Measurements from ENCODE around the gene CD47. TPM values are rescaled to one million over a fixed set of nuclear protein-coding genes. Genes with fewer than 3 reads are reported as not detected.
A peak's percentile ranks its signal among the peaks of the same experiment; 100 is the strongest.

CD47 gene
- total RNA-seq, 1 experiment from 2014 or later = 16.3 TPM

GRCh38 chr3:108042300-108042699 is 48.5 kb downstream of the CD47 start:
- Mint-ChIP-seq H3K4me1 (peaks cover 12% of the 10 kb centered on the region), H3K9me3 (no peaks in the 10 kb centered on the region), H3K27me3 (ENCODE audit: low read depth) (no peaks in the 10 kb centered on the region), H3K4me3 (no peak overlapping the region), H3K36me3 (no peaks in the 10 kb centered on the region), H3K27ac (peak overlapping the region; percentile 24; the same call in 1 of the 2 replicates)
- ATAC-seq (no peak), DNase-seq (ENCODE audit: low spot score) (no peak)
- TF ChIP-seq NFATC4 (CRISPR knock-in tag; IDR thresholded peaks at IDR 0.05) = no peak
- TF ChIP-seq CREB1 (CRISPR knock-in tag; IDR thresholded peaks at IDR 0.05) = no peak
- TF ChIP-seq, protein P1, sequence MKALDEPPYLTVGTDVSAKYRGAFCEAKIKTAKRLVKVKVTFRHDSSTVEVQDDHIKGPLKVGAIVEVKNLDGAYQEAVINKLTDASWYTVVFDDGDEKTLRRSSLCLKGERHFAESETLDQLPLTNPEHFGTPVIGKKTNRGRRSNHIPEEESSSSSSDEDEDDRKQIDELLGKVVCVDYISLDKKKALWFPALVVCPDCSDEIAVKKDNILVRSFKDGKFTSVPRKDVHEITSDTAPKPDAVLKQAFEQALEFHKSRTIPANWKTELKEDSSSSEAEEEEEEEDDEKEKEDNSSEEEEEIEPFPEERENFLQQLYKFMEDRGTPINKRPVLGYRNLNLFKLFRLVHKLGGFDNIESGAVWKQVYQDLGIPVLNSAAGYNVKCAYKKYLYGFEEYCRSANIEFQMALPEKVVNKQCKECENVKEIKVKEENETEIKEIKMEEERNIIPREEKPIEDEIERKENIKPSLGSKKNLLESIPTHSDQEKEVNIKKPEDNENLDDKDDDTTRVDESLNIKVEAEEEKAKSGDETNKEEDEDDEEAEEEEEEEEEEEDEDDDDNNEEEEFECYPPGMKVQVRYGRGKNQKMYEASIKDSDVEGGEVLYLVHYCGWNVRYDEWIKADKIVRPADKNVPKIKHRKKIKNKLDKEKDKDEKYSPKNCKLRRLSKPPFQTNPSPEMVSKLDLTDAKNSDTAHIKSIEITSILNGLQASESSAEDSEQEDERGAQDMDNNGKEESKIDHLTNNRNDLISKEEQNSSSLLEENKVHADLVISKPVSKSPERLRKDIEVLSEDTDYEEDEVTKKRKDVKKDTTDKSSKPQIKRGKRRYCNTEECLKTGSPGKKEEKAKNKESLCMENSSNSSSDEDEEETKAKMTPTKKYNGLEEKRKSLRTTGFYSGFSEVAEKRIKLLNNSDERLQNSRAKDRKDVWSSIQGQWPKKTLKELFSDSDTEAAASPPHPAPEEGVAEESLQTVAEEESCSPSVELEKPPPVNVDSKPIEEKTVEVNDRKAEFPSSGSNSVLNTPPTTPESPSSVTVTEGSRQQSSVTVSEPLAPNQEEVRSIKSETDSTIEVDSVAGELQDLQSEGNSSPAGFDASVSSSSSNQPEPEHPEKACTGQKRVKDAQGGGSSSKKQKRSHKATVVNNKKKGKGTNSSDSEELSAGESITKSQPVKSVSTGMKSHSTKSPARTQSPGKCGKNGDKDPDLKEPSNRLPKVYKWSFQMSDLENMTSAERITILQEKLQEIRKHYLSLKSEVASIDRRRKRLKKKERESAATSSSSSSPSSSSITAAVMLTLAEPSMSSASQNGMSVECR (CRISPR knock-in tag; IDR thresholded peaks at IDR 0.05; ENCODE audit: borderline replicate concordance) = no peak
- TF ChIP-seq, protein P2, sequence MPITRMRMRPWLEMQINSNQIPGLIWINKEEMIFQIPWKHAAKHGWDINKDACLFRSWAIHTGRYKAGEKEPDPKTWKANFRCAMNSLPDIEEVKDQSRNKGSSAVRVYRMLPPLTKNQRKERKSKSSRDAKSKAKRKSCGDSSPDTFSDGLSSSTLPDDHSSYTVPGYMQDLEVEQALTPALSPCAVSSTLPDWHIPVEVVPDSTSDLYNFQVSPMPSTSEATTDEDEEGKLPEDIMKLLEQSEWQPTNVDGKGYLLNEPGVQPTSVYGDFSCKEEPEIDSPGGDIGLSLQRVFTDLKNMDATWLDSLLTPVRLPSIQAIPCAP (CRISPR knock-in tag; IDR thresholded peaks at IDR 0.05) = no peak
- no peak for TF ChIP-seq ESRRA (CRISPR knock-in tag; IDR thresholded peaks at IDR 0.05; ENCODE audit: borderline replicate concordance)
- no peak for TF ChIP-seq USF1 (CRISPR knock-in tag; IDR thresholded peaks at IDR 0.05)
- TF ChIP-seq, protein P3, sequence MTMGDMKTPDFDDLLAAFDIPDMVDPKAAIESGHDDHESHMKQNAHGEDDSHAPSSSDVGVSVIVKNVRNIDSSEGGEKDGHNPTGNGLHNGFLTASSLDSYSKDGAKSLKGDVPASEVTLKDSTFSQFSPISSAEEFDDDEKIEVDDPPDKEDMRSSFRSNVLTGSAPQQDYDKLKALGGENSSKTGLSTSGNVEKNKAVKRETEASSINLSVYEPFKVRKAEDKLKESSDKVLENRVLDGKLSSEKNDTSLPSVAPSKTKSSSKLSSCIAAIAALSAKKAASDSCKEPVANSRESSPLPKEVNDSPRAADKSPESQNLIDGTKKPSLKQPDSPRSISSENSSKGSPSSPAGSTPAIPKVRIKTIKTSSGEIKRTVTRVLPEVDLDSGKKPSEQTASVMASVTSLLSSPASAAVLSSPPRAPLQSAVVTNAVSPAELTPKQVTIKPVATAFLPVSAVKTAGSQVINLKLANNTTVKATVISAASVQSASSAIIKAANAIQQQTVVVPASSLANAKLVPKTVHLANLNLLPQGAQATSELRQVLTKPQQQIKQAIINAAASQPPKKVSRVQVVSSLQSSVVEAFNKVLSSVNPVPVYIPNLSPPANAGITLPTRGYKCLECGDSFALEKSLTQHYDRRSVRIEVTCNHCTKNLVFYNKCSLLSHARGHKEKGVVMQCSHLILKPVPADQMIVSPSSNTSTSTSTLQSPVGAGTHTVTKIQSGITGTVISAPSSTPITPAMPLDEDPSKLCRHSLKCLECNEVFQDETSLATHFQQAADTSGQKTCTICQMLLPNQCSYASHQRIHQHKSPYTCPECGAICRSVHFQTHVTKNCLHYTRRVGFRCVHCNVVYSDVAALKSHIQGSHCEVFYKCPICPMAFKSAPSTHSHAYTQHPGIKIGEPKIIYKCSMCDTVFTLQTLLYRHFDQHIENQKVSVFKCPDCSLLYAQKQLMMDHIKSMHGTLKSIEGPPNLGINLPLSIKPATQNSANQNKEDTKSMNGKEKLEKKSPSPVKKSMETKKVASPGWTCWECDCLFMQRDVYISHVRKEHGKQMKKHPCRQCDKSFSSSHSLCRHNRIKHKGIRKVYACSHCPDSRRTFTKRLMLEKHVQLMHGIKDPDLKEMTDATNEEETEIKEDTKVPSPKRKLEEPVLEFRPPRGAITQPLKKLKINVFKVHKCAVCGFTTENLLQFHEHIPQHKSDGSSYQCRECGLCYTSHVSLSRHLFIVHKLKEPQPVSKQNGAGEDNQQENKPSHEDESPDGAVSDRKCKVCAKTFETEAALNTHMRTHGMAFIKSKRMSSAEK (CRISPR knock-in tag; IDR thresholded peaks at IDR 0.05; ENCODE audit: borderline replicate concordance) = no peak
- TF ChIP-seq GRHL2 (CRISPR knock-in tag; IDR thresholded peaks at IDR 0.05; ENCODE audit: insufficient replicate concordance, severe bottlenecking) = no peak
- no peak for TF ChIP-seq ERG (CRISPR knock-in tag; IDR thresholded peaks at IDR 0.05)
- TF ChIP-seq NFYB (CRISPR knock-in tag; conservative IDR thresholded peaks at IDR 0.05; ENCODE audit: low read depth) = no peak
- no peak for TF ChIP-seq OVOL2 (CRISPR knock-in tag; IDR thresholded peaks at IDR 0.05; ENCODE audit: borderline replicate concordance)
- no peak for TF ChIP-seq NR1H2 (CRISPR knock-in tag; IDR thresholded peaks at IDR 0.05)
- no peak for TF ChIP-seq NR2C2 (CRISPR knock-in tag; IDR thresholded peaks at IDR 0.05)
- TF ChIP-seq CBFB (CRISPR knock-in tag; IDR thresholded peaks at IDR 0.05; ENCODE audit: low read depth) = no peak
- CTCF ChIA-PET = no interaction called here
- POLR2A ChIA-PET = no interaction called here

GRCh38 chr3:108041253-108041652 is 49.6 kb downstream of the CD47 start:
- no peak overlapping the region for H3K4me3 Mint-ChIP-seq
- H3K36me3 Mint-ChIP-seq = no peaks in the 10 kb centered on the region
- no peaks in the 10 kb centered on the region for H3K9me3 Mint-ChIP-seq
- ATAC-seq (no peak), DNase-seq (ENCODE audit: low spot score) (no peak)
- H3K27me3 Mint-ChIP-seq (ENCODE audit: low read depth) = no peaks in the 10 kb centered on the region
- no peak overlapping the region for H3K27ac Mint-ChIP-seq
- ChIA-PET CTCF (no interaction called here), POLR2A (no interaction called here)
- H3K4me1 Mint-ChIP-seq = peaks cover 15% of the 10 kb centered on the region
- no peak for TF ChIP-seq ZNF396 (CRISPR knock-in tag; IDR thresholded peaks at IDR 0.05; ENCODE audit: borderline replicate concordance)
- TF ChIP-seq KAT7 (CRISPR knock-in tag; IDR thresholded peaks at IDR 0.05; ENCODE audit: borderline replicate concordance) = no peak
- no peak for TF ChIP-seq E2F5 (CRISPR knock-in tag; IDR thresholded peaks at IDR 0.05)
- TF ChIP-seq ATF2 (CRISPR knock-in tag; IDR thresholded peaks at IDR 0.05; ENCODE audit: borderline replicate concordance, low read depth) = no peak
- no peak for TF ChIP-seq ZNF219 (CRISPR knock-in tag; IDR thresholded peaks at IDR 0.05; ENCODE audit: borderline replicate concordance)
- TF ChIP-seq ZNF317 (CRISPR knock-in tag; IDR thresholded peaks at IDR 0.05; ENCODE audit: borderline replicate concordance, low read depth) = no peak
- no peak for TF ChIP-seq MLX (CRISPR knock-in tag; IDR thresholded peaks at IDR 0.05)
